Measurements from ENCODE around the gene BTG3.

- TF ChIP-seq EZH2 (IDR thresholded peaks at IDR 0.05; ENCODE audit: low read length, unreplicated experiment) (no peak), CTCF (conservative IDR thresholded peaks at IDR 0.05; ENCODE audit: low read depth, low read length) (no peak), EZH2phosphoT487 (IDR thresholded peaks at IDR 0.05; ENCODE audit: borderline replicate concordance, low read length) (no peak)
Observed at GRCh38 chr21:17598437-17598836, 14.3 kb downstream of the BTG3 start.
